B cell (primary cell): ENCODE data around the gene MAP6. TPM values are rescaled to one million over a fixed set of nuclear protein-coding genes. Genes with fewer than 3 reads are reported as not detected.

ENCODE experiments used
- ATAC-seq: fragments of 200-7000 bp; cut with Tn5 transposase; one replicate; pipeline ENCODE4 v1.10.0; 2021; ENCODE audit warnings: low read depth, mild to moderate bottlenecking, moderate number of reproducible peaks, moderate library complexity
- CTCF ChIA-PET: fragments of 350-600 bp; sonication (Branson Sonifier 250); formaldehyde crosslinking; loops from one replicate; lab custom pipeline; 2021; ENCODE audit warnings: antibody characterized with exemption, inconsistent platforms; lab: Charles Lee
- POLR2A ChIA-PET: fragments of 350-600 bp; sonication (Branson Sonifier 250); formaldehyde crosslinking; loops from one replicate; lab custom pipeline; 2021; ENCODE audit warnings: antibody characterized with exemption; lab: Charles Lee
- DNase-seq: peaks from one replicate; pipeline ENCODE4 v3.0.0; 2013
- H2AFZ ChIP-seq: 2 replicates; pipeline ENCODE4 v1.6.1; 2012; ENCODE audit warnings: mild to moderate bottlenecking, low read depth, low read length; ENCODE audit not compliant: insufficient read depth, poor library complexity, severe bottlenecking
- H3K27ac ChIP-seq, 2 donors: 1 replicate in 1 of 2; 2 replicates in 1 of 2; pipeline ENCODE4 v1.5.1; 2012 to 2013; ENCODE audit warnings: low read length in 2 of 2, mild to moderate bottlenecking in 2 of 2, moderate library complexity in 1 of 2
- H3K27me3 ChIP-seq, 4 experiments: fragments of 200-600 bp in 1 of 4; sonication (generic) in 1 of 4; replicated peaks in 1 of 4; 1 replicate in 2 of 4; 2 replicates in 2 of 4; pipeline versions ENCODE4 v1.6.1 to v1.7.0; 2013 to 2016; ENCODE audit warnings: low read length in 3 of 4, mild to moderate bottlenecking in 2 of 4, mixed read lengths in 1 of 4, moderate library complexity in 1 of 4; ENCODE audit not compliant: insufficient read depth in 4 of 4, control insufficient read depth in 3 of 4; ENCODE audit errors: control extremely low read depth in 1 of 4
- H3K36me3 ChIP-seq, 2 experiments: replicated peaks in 1 of 2; 1 replicate in 1 of 2; 2 replicates in 1 of 2; pipeline versions ENCODE4 v1.6.1 to v1.7.1; 2013; ENCODE audit warnings: low read length in 1 of 2; ENCODE audit not compliant: insufficient read depth in 2 of 2, control insufficient read depth in 1 of 2; ENCODE audit errors: control extremely low read depth in 1 of 2, extremely low read depth in 1 of 2
- H3K4me1 ChIP-seq, 2 donors: fragments of 200-600 bp in 1 of 2; sonication (generic) in 1 of 2; 1 replicate in 1 of 2; 2 replicates in 1 of 2; pipeline versions ENCODE4 v1.5.1 to v1.6.1; 2013 to 2017; ENCODE audit warnings: low read length in 2 of 2; ENCODE audit not compliant: control insufficient read depth in 2 of 2, insufficient read depth in 2 of 2
- H3K4me2 ChIP-seq: replicated peaks from 2 replicates; pipeline ENCODE3; 2012; ENCODE audit warnings: mild to moderate bottlenecking, low read depth, low read length; ENCODE audit not compliant: poor library complexity, severe bottlenecking
- H3K4me3 ChIP-seq, 5 experiments: fragments of 200-600 bp in 1 of 5; sonication (generic) in 1 of 5; 1 replicate in 3 of 5; 2 replicates in 2 of 5; pipeline versions ENCODE4 v1.5.1 to v1.7.0; 2011 to 2016; ENCODE audit warnings: low read length in 4 of 5, mild to moderate bottlenecking in 4 of 5, low read depth in 2 of 5, control low read depth in 1 of 5, moderate library complexity in 1 of 5; ENCODE audit not compliant: insufficient read depth in 1 of 5; ENCODE audit errors: control extremely low read depth in 1 of 5, extremely low read depth in 1 of 5
- H3K79me2 ChIP-seq: fragments of 200-600 bp; sonication (generic); one replicate; pipeline ENCODE4 v1.6.0; 2016; ENCODE audit warnings: low read length; ENCODE audit not compliant: control insufficient read depth, insufficient read depth
- H3K9ac ChIP-seq: fragments of 200-600 bp; sonication (generic); 2 replicates; pipeline ENCODE4 v1.6.1; 2017; ENCODE audit warnings: mild to moderate bottlenecking, low read length, moderate library complexity
- H3K9me3 ChIP-seq, 3 donors: one replicate each; pipeline versions ENCODE4 v1.6.1 to v1.7.1; 2013; ENCODE audit warnings: low read length in 2 of 3; ENCODE audit not compliant: control insufficient read depth in 2 of 3, insufficient read depth in 1 of 3; ENCODE audit errors: control extremely low read depth in 1 of 3
- H4K20me1 ChIP-seq: 2 replicates; pipeline ENCODE4 v1.6.0; 2012; ENCODE audit warnings: mild to moderate bottlenecking, low read length; ENCODE audit not compliant: insufficient read depth, control insufficient read depth, poor library complexity, severe bottlenecking
- H3K27ac Mint-ChIP-seq: one replicate; pipeline ENCODE4 v1.8.0; 2021; ENCODE audit warnings: mixed read lengths
- H3K27me3 Mint-ChIP-seq: one replicate; pipeline ENCODE4 v1.8.0; 2021; ENCODE audit warnings: mixed read lengths
- H3K4me1 Mint-ChIP-seq: one replicate; pipeline ENCODE4 v1.8.0; 2021; ENCODE audit warnings: mixed read lengths
- H3K4me3 Mint-ChIP-seq: one replicate; pipeline ENCODE4 v1.8.0; 2021; ENCODE audit warnings: mixed read lengths
- H3K9me3 Mint-ChIP-seq: one replicate; pipeline ENCODE4 v1.8.0; 2022; ENCODE audit warnings: mixed read lengths; ENCODE audit not compliant: insufficient read depth
- EZH2 ChIP-seq: IDR thresholded peaks from 2 replicates; pipeline ENCODE4 v1.6.1; 2012; ENCODE audit warnings: borderline replicate concordance, low read depth, mild to moderate bottlenecking, moderate library complexity, low read length; ENCODE audit not compliant: insufficient read depth, poor library complexity, severe bottlenecking
- WGBS: methylation state at CpG from one replicate; pipeline ENCODE4 v1.1.5; 2013; ENCODE audit warnings: missing lambda C conversion rate; ENCODE audit not compliant: insufficient coverage; 5-methylcytosine and 5-hydroxymethylcytosine counted together
- intact Hi-C: fragments of 100-400 bp; cut with micrococcal nuclease; formaldehyde crosslinking; loops from one replicate; pipeline ENCODE4 v1.10.0; 2022
- polyA plus RNA-seq: library from polyadenylated mRNA; depleted of rRNA; stranded (reverse); fragments of >200 nt; gene quantifications from 2 replicates; pipeline ENCODE4 v1.2.3, GENCODE V29; 2012
- total RNA-seq, 2 donors: library from RNA; stranded (reverse); fragments of 120-200 nt in 1 of 2; gene quantifications; 1 replicate in 1 of 2; 2 replicates in 1 of 2; pipeline versions ENCODE4 v1.2.3 to v1.2.4, GENCODE V29; 2013 to 2022
- TF ChIP-seq, protein P1 (sequence below): fragments of 200-600 bp; IDR thresholded peaks from one replicate; pipeline ENCODE4 v1.8.0; 2022; ENCODE audit warnings: antibody characterized with exemption, mild to moderate bottlenecking

Gene MAP6
- total and polyA plus RNA-seq, 2 donors (not counting 1 experiment from before 2014, with no cell fraction given): 0.54 to 0.57 TPM

GRCh38 chr11:75644370-75644769 lies 24.5 kb downstream of the MAP6 start:
- intact Hi-C loops: no loop called here
- no peak for ATAC-seq
- no peaks in the 10 kb centered on the region for H3K79me2 ChIP-seq

GRCh38 chr11:75642402-75643113 lies 26.3 kb downstream of the MAP6 start:
- Histone ChIP-seq H3K27ac (no peak overlapping the region), H3K79me2 (no peaks in the 10 kb centered on the region), H3K36me3 (no peaks in the 10 kb centered on the region), H2AFZ (no peak overlapping the region), H3K27me3 (peaks cover 0 to 3% (median 0%) of the 10 kb centered on the region in 4 experiments), H3K4me1 (peaks cover 10% of the 10 kb centered on the region in 2 donors), H4K20me1 (no peaks in the 10 kb centered on the region), H3K9me3 (no peaks in the 10 kb centered on the region), H3K4me3 (no peak overlapping the region), H3K9ac (no peak overlapping the region), H3K4me2 (no peak overlapping the region)
- no peaks in the 10 kb centered on the region for H3K9me3 Mint-ChIP-seq
- no peak for TF ChIP-seq EZH2
- TF ChIP-seq, protein P1, sequence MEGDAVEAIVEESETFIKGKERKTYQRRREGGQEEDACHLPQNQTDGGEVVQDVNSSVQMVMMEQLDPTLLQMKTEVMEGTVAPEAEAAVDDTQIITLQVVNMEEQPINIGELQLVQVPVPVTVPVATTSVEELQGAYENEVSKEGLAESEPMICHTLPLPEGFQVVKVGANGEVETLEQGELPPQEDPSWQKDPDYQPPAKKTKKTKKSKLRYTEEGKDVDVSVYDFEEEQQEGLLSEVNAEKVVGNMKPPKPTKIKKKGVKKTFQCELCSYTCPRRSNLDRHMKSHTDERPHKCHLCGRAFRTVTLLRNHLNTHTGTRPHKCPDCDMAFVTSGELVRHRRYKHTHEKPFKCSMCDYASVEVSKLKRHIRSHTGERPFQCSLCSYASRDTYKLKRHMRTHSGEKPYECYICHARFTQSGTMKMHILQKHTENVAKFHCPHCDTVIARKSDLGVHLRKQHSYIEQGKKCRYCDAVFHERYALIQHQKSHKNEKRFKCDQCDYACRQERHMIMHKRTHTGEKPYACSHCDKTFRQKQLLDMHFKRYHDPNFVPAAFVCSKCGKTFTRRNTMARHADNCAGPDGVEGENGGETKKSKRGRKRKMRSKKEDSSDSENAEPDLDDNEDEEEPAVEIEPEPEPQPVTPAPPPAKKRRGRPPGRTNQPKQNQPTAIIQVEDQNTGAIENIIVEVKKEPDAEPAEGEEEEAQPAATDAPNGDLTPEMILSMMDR: no peak
- intact Hi-C loops: no loop called here
- ATAC-seq (no peak), DNase-seq (no peak)
- ChIA-PET CTCF (interaction anchor here (1.8 kb wide), 1 partner anchor 63 kb away, joined by 3 read pairs; no protein-coding TSS in a partner anchor), POLR2A (no interaction called here)
- H3K4me1 Mint-ChIP-seq: peaks cover 9% of the 10 kb centered on the region
- peaks cover 8% of the 10 kb centered on the region for H3K27me3 Mint-ChIP-seq
- H3K27ac Mint-ChIP-seq: no peak overlapping the region
- H3K4me3 Mint-ChIP-seq: no peak overlapping the region
- WGBS: 94% methylated on average over 2 of the region's 2 CpGs

More at GRCh38 chr11:75644370-75644769, 24.5 kb downstream of the MAP6 start:
- TF ChIP-seq, protein P1: no peak
- TF ChIP-seq EZH2: no peak
- H3K4me3 ChIP-seq: no peak overlapping the region
- CTCF ChIA-PET: interaction anchor here (0.7 to 1.0 kb wide), 2 partner anchors 61 to 96 kb away, joined by 3 read pairs; no protein-coding TSS in a partner anchor
- H4K20me1 ChIP-seq: no peaks in the 10 kb centered on the region
- peaks cover 8% of the 10 kb centered on the region for H3K27me3 Mint-ChIP-seq
- no peaks in the 10 kb centered on the region for H3K36me3 ChIP-seq
- no peak overlapping the region for H2AFZ ChIP-seq
- H3K27ac Mint-ChIP-seq: no peak overlapping the region
- H3K4me2 ChIP-seq: no peak overlapping the region
- H3K4me3 Mint-ChIP-seq: no peak overlapping the region
- no peaks in the 10 kb centered on the region for H3K9me3 ChIP-seq
- DNase-seq: no peak
- H3K27ac ChIP-seq: no peak overlapping the region
- H3K9ac ChIP-seq: no peak overlapping the region
- H3K27me3 ChIP-seq: peaks cover 0 to 3% (median 0%) of the 10 kb centered on the region in 4 experiments
- H3K4me1 ChIP-seq: peaks cover 5 to 8% of the 10 kb centered on the region in 2 donors
- no peaks in the 10 kb centered on the region for H3K9me3 Mint-ChIP-seq
- POLR2A ChIA-PET: no interaction called here
- peaks cover 7% of the 10 kb centered on the region for H3K4me1 Mint-ChIP-seq
